HTERT RPE-1 (cell line): ENCODE data around the gene KPNA3.

Source experiments
- in situ Hi-C: fragments of 300-500 bp; cut with MboI; formaldehyde crosslinking; loops from 4 replicates; pipeline ENCODE4 v1.14.3; 2020; ENCODE audit warnings: low sequenced_read_pairs

The KPNA3 gene

GRCh38 chr13:49690133-49690994 lies 102.1 kb downstream of the KPNA3 start:
- in situ Hi-C loops, result no loop called here

GRCh38 chr13:49683489-49683888 lies 109.0 kb downstream of the KPNA3 start:
- in situ Hi-C loops, result no loop called here

GRCh38 chr13:49681842-49682435 lies 110.5 kb downstream of the KPNA3 start:
- in situ Hi-C loops, result no loop called here

DNA sequence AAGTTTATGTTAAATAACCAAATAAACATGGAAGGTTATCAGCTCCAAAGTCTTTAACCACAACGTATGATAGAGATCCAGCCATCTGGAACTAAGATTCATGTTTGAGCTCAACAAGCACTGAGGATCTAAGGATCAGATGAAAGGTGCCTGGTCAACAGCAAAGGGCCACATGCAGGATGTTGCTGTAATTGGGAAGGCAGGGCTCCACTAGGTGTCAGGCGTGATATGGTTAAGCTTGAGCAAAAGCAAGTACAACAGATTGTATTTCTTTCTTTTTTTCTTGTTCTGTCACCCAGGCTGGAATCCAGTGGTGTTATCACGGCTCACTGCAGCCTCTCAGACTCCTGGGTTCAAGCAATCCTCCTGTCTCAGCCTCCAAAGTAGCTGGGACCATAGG lies 113.2 kb downstream of the KPNA3 start:
- in situ Hi-C loops, result no loop called here

GRCh38 chr13:49678191-49678914 lies 114.1 kb downstream of the KPNA3 start:
- in situ Hi-C loops, result no loop called here

DNA sequence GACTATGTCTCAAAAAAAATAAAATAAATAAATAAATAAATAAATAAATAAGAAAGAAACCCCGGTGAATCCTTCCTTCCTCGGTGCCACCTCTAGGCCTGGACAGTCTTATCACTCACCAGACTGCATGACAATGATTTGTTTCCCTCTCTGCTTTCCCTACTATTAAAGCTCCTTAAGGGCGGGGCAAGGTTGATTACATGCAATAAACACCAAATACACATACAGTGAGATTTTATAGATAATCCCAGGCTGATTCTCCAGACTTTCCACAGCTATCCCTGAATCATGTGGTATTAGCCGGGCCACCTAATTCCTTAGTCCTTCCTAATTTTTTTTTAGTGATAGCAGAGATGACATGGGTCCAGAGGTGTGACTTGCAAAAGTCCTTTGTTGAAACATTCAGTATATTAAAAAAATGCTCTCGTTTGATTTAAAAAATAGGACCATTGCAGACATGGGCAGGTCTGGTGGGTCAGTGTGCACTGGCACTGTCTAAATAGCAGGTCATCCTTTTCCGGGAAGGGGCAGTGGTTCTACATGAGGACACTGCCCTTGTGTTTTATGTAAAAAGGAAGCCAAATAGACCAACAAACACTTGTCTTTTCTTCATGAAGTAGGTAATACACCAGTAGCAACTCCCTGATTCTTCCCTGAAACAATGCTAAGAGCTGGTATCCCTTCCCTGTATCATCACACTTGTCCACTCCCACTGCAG lies 115.7 kb downstream of the KPNA3 start:
- in situ Hi-C loops, result no loop called here

DNA sequence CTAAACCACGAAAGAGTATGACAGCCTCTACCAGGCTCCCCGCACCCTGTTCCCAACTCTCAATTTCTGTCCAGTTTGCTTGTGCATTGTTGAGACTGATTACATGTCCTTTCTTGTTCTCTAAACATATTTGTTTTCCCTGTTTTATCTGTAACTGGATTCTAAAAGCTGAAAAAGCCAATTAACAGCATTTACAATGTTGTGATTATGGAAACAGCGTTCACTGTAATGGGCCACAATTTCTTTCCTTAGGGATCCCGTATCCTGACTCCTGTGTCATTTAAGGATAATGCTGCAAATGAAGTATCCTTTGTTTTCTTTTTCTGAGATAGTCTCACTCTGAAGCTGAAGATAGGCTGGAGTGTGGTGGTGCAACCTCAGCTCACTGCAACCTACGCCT lies 121.7 kb downstream of the KPNA3 start:
- in situ Hi-C loops, result no loop called here

- in situ Hi-C loops, result no loop called here
Measured at GRCh38 chr13:49669735-49670309, 122.7 kb downstream of the KPNA3 start.

- in situ Hi-C loops, result no loop called here
Measured at GRCh38 chr13:49667773-49668172, 124.7 kb downstream of the KPNA3 start.

DNA sequence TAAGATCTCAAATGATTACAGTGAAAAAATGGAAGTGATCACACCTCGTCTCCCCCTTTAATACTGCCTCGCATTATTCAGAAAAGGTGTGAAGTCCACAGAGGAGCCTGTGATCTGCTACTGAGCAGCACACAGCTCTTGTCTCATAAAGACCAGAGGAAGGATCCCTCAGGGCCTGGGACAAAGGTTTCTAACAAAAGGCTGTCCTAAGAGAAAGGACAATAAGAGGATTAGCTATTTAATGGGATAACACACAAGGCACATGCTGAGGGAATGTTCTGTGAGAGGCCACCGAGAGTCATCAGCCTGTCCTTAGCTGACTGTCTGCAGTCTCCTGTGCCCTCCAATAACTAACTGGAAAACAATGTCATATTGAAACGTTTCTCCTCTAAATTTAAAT lies 127.9 kb downstream of the KPNA3 start:
- in situ Hi-C loops, result no loop called here

- in situ Hi-C loops, result no loop called here
Measured at GRCh38 chr13:49657241-49657641, 135.2 kb downstream of the KPNA3 start.

DNA sequence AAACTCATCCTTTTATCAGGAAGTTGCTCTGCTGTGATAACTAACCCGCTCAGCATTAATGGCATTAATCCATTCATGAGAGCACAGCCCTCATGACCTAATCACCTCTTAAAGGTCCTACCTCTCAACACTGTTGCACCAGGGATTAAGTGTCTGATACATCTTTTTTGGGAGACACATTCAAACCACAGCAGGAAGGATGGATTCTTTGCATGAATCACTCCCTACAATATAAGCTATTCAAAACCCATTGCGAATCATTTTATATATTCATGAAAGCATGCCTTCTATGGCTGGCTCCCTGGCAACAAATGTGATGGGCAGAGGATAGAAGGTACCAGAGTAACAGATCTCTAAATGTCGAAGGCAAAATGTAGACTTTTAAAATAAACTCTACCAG lies 136.6 kb downstream of the KPNA3 start:
- in situ Hi-C loops, result no loop called here

- in situ Hi-C loops, result no loop called here
Measured at GRCh38 chr13:49654011-49654410, 138.5 kb downstream of the KPNA3 start.

DNA sequence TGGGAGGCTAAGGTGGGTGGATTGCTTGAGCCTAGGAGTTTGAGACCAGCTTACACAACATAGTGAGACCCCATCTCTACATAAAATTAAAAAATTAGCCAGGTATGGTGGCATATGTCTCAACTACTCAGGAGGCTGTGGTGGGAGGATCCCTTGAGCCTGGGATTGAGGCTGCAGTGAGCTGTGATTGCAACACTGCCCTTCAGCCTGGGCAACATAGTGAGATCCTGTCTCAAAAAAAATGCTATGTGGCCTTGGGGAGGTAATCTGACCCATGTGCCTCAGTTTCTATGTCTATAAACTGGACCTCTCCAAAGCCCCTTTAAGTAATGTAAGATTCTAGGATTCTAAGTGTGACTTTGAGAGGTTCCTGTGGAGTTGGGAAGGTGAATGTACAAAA lies 139.0 kb downstream of the KPNA3 start:
- in situ Hi-C loops, result no loop called here

- in situ Hi-C loops, result no loop called here
Measured at GRCh38 chr13:49652355-49653305, 139.9 kb downstream of the KPNA3 start.

- in situ Hi-C loops, result no loop called here
Measured at GRCh38 chr13:49651570-49652354, 140.7 kb downstream of the KPNA3 start.

GRCh38 chr13:49649963-49650312 lies 142.5 kb downstream of the KPNA3 start:
- in situ Hi-C loops, result no loop called here
